ENCODE results near the gene CCDC144A.
A peak's percentile ranks its signal among the peaks of the same experiment; 100 is the strongest.

- no peak for TF ChIP-seq EZH2 (IDR thresholded peaks at IDR 0.05)
- peak; percentile 66; the same call in 1 of the 2 replicates for TF ChIP-seq POLR2AphosphoS5 (IDR thresholded peaks at IDR 0.05; ENCODE audit: borderline replicate concordance, low read depth, low read length)
- TF ChIP-seq FOXP2 (optimal IDR thresholded peaks at IDR 0.05; ENCODE audit: control extremely low read depth, extremely low read length, insufficient read depth), result no peak
Measured at GRCh38 chr17:16653367-16654041, 36.5 kb upstream of the CCDC144A start, which contains the start of gene ZNF624.

Data from SK-N-MC (cell line).